ENCODE measurements around the gene HELQ.

- TF ChIP-seq CTCF (conservative IDR thresholded peaks at IDR 0.05 in 1 of 2, IDR thresholded peaks at IDR 0.05 in 1 of 2; ENCODE audit: extremely low read depth in 1 of 2, insufficient read depth in 1 of 2, low read depth in 1 of 2, low read length in 2 of 2) = no peak
- no peak for TF ChIP-seq EZH2 (IDR thresholded peaks at IDR 0.05; ENCODE audit: borderline replicate concordance, low read length)
These were observed 520 bp upstream of the HELQ start for GRCh38 chr4:83456184-83456501.

Data from mammary epithelial cell (primary cell).